Loucy (cell line): ENCODE measurements around the gene INSRR.

ENCODE experiments used
- H2AFZ ChIP-seq: fragments of 200-600 bp; sonication (generic); 2 replicates; pipeline ENCODE4 v1.6.0; 2016; ENCODE audit warnings: antibody characterized with exemption, mild to moderate bottlenecking, low read length, moderate library complexity
- H3F3A ChIP-seq: fragments of 200-600 bp; 2 replicates; pipeline ENCODE4 v1.6.0; 2016; ENCODE audit warnings: antibody characterized with exemption, low read depth, mild to moderate bottlenecking
- H3K27me3 ChIP-seq: fragments of 200-600 bp; sonication (generic); 2 replicates; pipeline ENCODE4 v1.6.1; 2014; ENCODE audit warnings: low read length, mild to moderate bottlenecking; ENCODE audit not compliant: insufficient read depth, poor library complexity, severe bottlenecking
- H3K36me3 ChIP-seq: fragments of 200-600 bp; sonication (generic); 2 replicates; pipeline ENCODE4 v1.6.1; 2016; ENCODE audit warnings: low read length; ENCODE audit not compliant: insufficient read depth
- H3K4me1 ChIP-seq: fragments of 200-600 bp; sonication (generic); 2 replicates; pipeline ENCODE4 v1.5.1; 2014; ENCODE audit warnings: low read length, mild to moderate bottlenecking; ENCODE audit not compliant: insufficient read depth, poor library complexity, severe bottlenecking
- H3K4me2 ChIP-seq: fragments of 200-600 bp; sonication (generic); 2 replicates; pipeline ENCODE4 v1.6.0; 2014; ENCODE audit warnings: antibody characterized with exemption, low read length, low read depth, mild to moderate bottlenecking; ENCODE audit not compliant: poor library complexity, severe bottlenecking
- H3K4me3 ChIP-seq: fragments of 200-600 bp; sonication (generic); 2 replicates; pipeline ENCODE4 v1.5.1; 2014; ENCODE audit warnings: low read length, mild to moderate bottlenecking, mixed read lengths; ENCODE audit not compliant: poor library complexity, severe bottlenecking
- H3K79me2 ChIP-seq: fragments of 200-600 bp; sonication (generic); 2 replicates; pipeline ENCODE4 v1.6.1; 2014; ENCODE audit warnings: low read length; ENCODE audit not compliant: insufficient read depth
- H3K9ac ChIP-seq: fragments of 200-600 bp; sonication (generic); 2 replicates; pipeline ENCODE4 v1.6.0; 2014; ENCODE audit warnings: mild to moderate bottlenecking, low read depth, low read length, moderate library complexity; ENCODE audit not compliant: poor library complexity, severe bottlenecking
- H3K9me2 ChIP-seq: fragments of 200-600 bp; sonication (generic); replicated peaks from 2 replicates; pipeline ENCODE4 v1.6.1; 2016; ENCODE audit warnings: low read depth, low read length, mixed read lengths
- H3K9me3 ChIP-seq: fragments of 200-600 bp; sonication (generic); 2 replicates; pipeline ENCODE4 v1.6.1; 2014; ENCODE audit warnings: mild to moderate bottlenecking, antibody characterized with exemption, low read length, low read depth; ENCODE audit not compliant: insufficient read depth
- H4K20me1 ChIP-seq: fragments of 200-600 bp; sonication (generic); 2 replicates; pipeline ENCODE4 v1.6.0; 2014; ENCODE audit warnings: antibody characterized with exemption, low read length, mild to moderate bottlenecking; ENCODE audit not compliant: insufficient read depth, poor library complexity, severe bottlenecking
- EZH2phosphoT487 ChIP-seq: fragments of 200-600 bp; IDR thresholded peaks from 2 replicates; pipeline ENCODE4 v1.6.1; 2018; ENCODE audit warnings: antibody characterized with exemption, mild to moderate bottlenecking, moderate library complexity, borderline replicate concordance
- TF ChIP-seq, protein P1 (sequence below): fragments of 200-600 bp; sonication (generic); conservative IDR thresholded peaks from 2 replicates; pipeline ENCODE4 v1.5.1; 2014; ENCODE audit warnings: mild to moderate bottlenecking, antibody characterized with exemption, low read length

INSRR gene

GRCh38 chr1:156874572-156875340 lies 15.8 kb upstream of the INSRR start:
- Histone ChIP-seq H3K27me3 (no peaks in the 10 kb centered on the region), H3K4me3 (no peak overlapping the region), H3K4me2 (no peak overlapping the region), H3K9me2 (no peaks in the 10 kb centered on the region), H3K9me3 (no peaks in the 10 kb centered on the region), H3K36me3 (no peaks in the 10 kb centered on the region), H3F3A (no peaks in the 10 kb centered on the region), H3K4me1 (no peaks in the 10 kb centered on the region), H3K79me2 (no peaks in the 10 kb centered on the region), H3K9ac (no peak overlapping the region), H2AFZ (no peak overlapping the region), H4K20me1 (no peaks in the 10 kb centered on the region)
- no peak for TF ChIP-seq EZH2phosphoT487
- TF ChIP-seq, protein P1, sequence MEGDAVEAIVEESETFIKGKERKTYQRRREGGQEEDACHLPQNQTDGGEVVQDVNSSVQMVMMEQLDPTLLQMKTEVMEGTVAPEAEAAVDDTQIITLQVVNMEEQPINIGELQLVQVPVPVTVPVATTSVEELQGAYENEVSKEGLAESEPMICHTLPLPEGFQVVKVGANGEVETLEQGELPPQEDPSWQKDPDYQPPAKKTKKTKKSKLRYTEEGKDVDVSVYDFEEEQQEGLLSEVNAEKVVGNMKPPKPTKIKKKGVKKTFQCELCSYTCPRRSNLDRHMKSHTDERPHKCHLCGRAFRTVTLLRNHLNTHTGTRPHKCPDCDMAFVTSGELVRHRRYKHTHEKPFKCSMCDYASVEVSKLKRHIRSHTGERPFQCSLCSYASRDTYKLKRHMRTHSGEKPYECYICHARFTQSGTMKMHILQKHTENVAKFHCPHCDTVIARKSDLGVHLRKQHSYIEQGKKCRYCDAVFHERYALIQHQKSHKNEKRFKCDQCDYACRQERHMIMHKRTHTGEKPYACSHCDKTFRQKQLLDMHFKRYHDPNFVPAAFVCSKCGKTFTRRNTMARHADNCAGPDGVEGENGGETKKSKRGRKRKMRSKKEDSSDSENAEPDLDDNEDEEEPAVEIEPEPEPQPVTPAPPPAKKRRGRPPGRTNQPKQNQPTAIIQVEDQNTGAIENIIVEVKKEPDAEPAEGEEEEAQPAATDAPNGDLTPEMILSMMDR = no peak

- Histone ChIP-seq H3K79me2 (no peaks in the 10 kb centered on the region), H3K4me1 (no peaks in the 10 kb centered on the region), H3K36me3 (no peaks in the 10 kb centered on the region), H4K20me1 (no peaks in the 10 kb centered on the region), H3K9ac (no peak overlapping the region), H3K27me3 (no peaks in the 10 kb centered on the region), H3K4me2 (no peak overlapping the region), H3F3A (no peaks in the 10 kb centered on the region), H3K9me3 (no peaks in the 10 kb centered on the region), H2AFZ (no peak overlapping the region), H3K9me2 (no peaks in the 10 kb centered on the region), H3K4me3 (no peak overlapping the region)
- TF ChIP-seq, protein P1 = no peak
- TF ChIP-seq EZH2phosphoT487 = no peak
Observed at GRCh38 chr1:156874142-156874541, 15.2 kb upstream of the INSRR start.

GRCh38 chr1:156873659-156874058 lies 14.7 kb upstream of the INSRR start:
- Histone ChIP-seq H3K79me2 (no peaks in the 10 kb centered on the region), H2AFZ (no peak overlapping the region), H3K36me3 (no peaks in the 10 kb centered on the region), H4K20me1 (no peaks in the 10 kb centered on the region), H3K4me3 (no peak overlapping the region), H3F3A (no peaks in the 10 kb centered on the region), H3K4me1 (no peaks in the 10 kb centered on the region), H3K9me2 (no peaks in the 10 kb centered on the region), H3K9ac (no peak overlapping the region), H3K27me3 (no peaks in the 10 kb centered on the region), H3K4me2 (no peak overlapping the region), H3K9me3 (no peaks in the 10 kb centered on the region)
- no peak for TF ChIP-seq EZH2phosphoT487
- TF ChIP-seq, protein P1 = no peak
